Astrocyte (in vitro differentiated cells and primary cell): ENCODE measurements around the gene ARFGEF2. TPM values are rescaled to one million over a fixed set of nuclear protein-coding genes. Genes with fewer than 3 reads are reported as not detected.

Source experiments
- DNase-seq: peaks from one replicate; pipeline ENCODE4 v3.0.0-alpha.2; 2010; ENCODE audit warnings: low read depth
- FAIRE-seq: peaks from 2 replicates; lab custom pipeline; 2011; peaks lifted over from hg19 to GRCh38; lab: Jason Lieb, UNC
- H2AFZ ChIP-seq: 2 replicates; pipeline ENCODE4 v1.6.0; 2012; ENCODE audit warnings: low read depth, low read length, inconsistent platforms
- H3K27ac ChIP-seq: 2 replicates; pipeline ENCODE4 v1.5.1; 2011; ENCODE audit warnings: low read depth, low read length, inconsistent platforms
- H3K27me3 ChIP-seq: 2 replicates; pipeline ENCODE4 v1.6.0; 2011; ENCODE audit warnings: low read length, inconsistent platforms; ENCODE audit not compliant: insufficient read depth
- H3K36me3 ChIP-seq: 2 replicates; pipeline ENCODE4 v1.5.1; 2011; ENCODE audit warnings: low read length, inconsistent platforms; ENCODE audit not compliant: insufficient read depth
- H3K4me1 ChIP-seq: 2 replicates; pipeline ENCODE4 v1.5.1; 2011; ENCODE audit warnings: low read length, inconsistent platforms; ENCODE audit not compliant: insufficient read depth
- H3K4me2 ChIP-seq: 2 replicates; pipeline ENCODE4 v1.6.0; 2012; ENCODE audit warnings: low read length, inconsistent platforms
- H3K4me3 ChIP-seq: 2 replicates; pipeline ENCODE4 v1.5.1; 2011; ENCODE audit warnings: low read depth, mild to moderate bottlenecking, low read length, inconsistent platforms; ENCODE audit not compliant: insufficient read depth
- H3K79me2 ChIP-seq: 2 replicates; pipeline ENCODE4 v1.6.0; 2012; ENCODE audit warnings: mild to moderate bottlenecking, low read length, inconsistent platforms; ENCODE audit not compliant: insufficient read depth
- H3K9ac ChIP-seq: 2 replicates; pipeline ENCODE4 v1.6.0; 2012; ENCODE audit warnings: mild to moderate bottlenecking, low read length, inconsistent platforms
- H3K9me3 ChIP-seq: 2 replicates; pipeline ENCODE4 v1.5.1; 2012; ENCODE audit warnings: low read depth, mild to moderate bottlenecking, low read length, inconsistent platforms; ENCODE audit not compliant: insufficient read depth
- H4K20me1 ChIP-seq: 2 replicates; pipeline ENCODE4 v1.6.0; 2012; ENCODE audit warnings: low read length, inconsistent platforms; ENCODE audit not compliant: insufficient read depth
- H3K27ac Mint-ChIP-seq: one replicate; pipeline ENCODE4 v1.8.0; 2021; ENCODE audit warnings: mild to moderate bottlenecking, mixed read lengths; ENCODE audit not compliant: unreplicated experiment
- H3K27me3 Mint-ChIP-seq: one replicate; pipeline ENCODE4 v1.8.0; 2021; ENCODE audit warnings: low read depth, mixed read lengths; ENCODE audit not compliant: unreplicated experiment
- H3K36me3 Mint-ChIP-seq: one replicate; pipeline ENCODE4 v1.8.0; 2021; ENCODE audit warnings: low read depth, mixed read lengths; ENCODE audit not compliant: unreplicated experiment
- H3K4me1 Mint-ChIP-seq: one replicate; pipeline ENCODE4 v1.8.0; 2021; ENCODE audit warnings: low read depth, mixed read lengths; ENCODE audit not compliant: unreplicated experiment
- H3K4me3 Mint-ChIP-seq: one replicate; pipeline ENCODE4 v1.8.0; 2021; ENCODE audit warnings: mild to moderate bottlenecking, moderate library complexity, mixed read lengths; ENCODE audit not compliant: unreplicated experiment
- H3K9me3 Mint-ChIP-seq: one replicate; pipeline ENCODE4 v1.8.0; 2021; ENCODE audit warnings: mild to moderate bottlenecking, mixed read lengths; ENCODE audit not compliant: unreplicated experiment
- CTCF ChIP-seq: IDR thresholded peaks from 2 replicates; pipeline ENCODE4 v1.5.1; 2011; ENCODE audit warnings: low read depth, mild to moderate bottlenecking, inconsistent platforms, low read length, moderate library complexity; ENCODE audit not compliant: insufficient read depth
- EZH2 ChIP-seq: IDR thresholded peaks from 2 replicates; pipeline ENCODE4 v1.6.1; 2012; ENCODE audit warnings: mild to moderate bottlenecking, low read length, inconsistent platforms; ENCODE audit not compliant: insufficient read depth
- total RNA-seq: library from RNA; stranded (reverse); gene quantifications from 2 replicates; pipeline ENCODE4 v1.2.1, GENCODE V29; 2021

ARFGEF2 gene
- total RNA-seq, 1 donor from 2014 or later: 28.2 TPM

- H3K36me3 ChIP-seq: peaks cover 11% of the 10 kb centered on the region
- H3K9ac ChIP-seq: no peak overlapping the region
- FAIRE-seq (no peak), DNase-seq (no peak)
- H3K9me3 Mint-ChIP-seq: peaks cover 3% of the 10 kb centered on the region
- no peak overlapping the region for H3K4me3 Mint-ChIP-seq
- no peak overlapping the region for H2AFZ ChIP-seq
- H4K20me1 ChIP-seq: peaks cover 64% of the 10 kb centered on the region
- H3K4me3 ChIP-seq: no peak overlapping the region
- no peak overlapping the region for H3K27ac Mint-ChIP-seq
- TF ChIP-seq EZH2 (no peak), CTCF (no peak)
- no peak overlapping the region for H3K27ac ChIP-seq
- peaks cover 5% of the 10 kb centered on the region for H3K4me1 Mint-ChIP-seq
- no peak overlapping the region for H3K4me2 ChIP-seq
- peaks cover 6% of the 10 kb centered on the region for H3K36me3 Mint-ChIP-seq
- peaks cover 3% of the 10 kb centered on the region for H3K4me1 ChIP-seq
- peaks cover 55% of the 10 kb centered on the region for H3K79me2 ChIP-seq
- no peaks in the 10 kb centered on the region for H3K27me3 Mint-ChIP-seq
- H3K27me3 ChIP-seq: no peaks in the 10 kb centered on the region
- no peaks in the 10 kb centered on the region for H3K9me3 ChIP-seq
These were observed 20.0 kb downstream of the ARFGEF2 start for GRCh38 chr20:48941467-48941866.

GRCh38 chr20:48942730-48943129 lies 21.2 kb downstream of the ARFGEF2 start:
- no peak for FAIRE-seq
- H3K9me3 Mint-ChIP-seq: peaks cover 3% of the 10 kb centered on the region
- peaks cover 11% of the 10 kb centered on the region for H3K36me3 ChIP-seq

More at GRCh38 chr20:48942730-48943129, 21.2 kb downstream of the ARFGEF2 start:
- Mint-ChIP-seq H3K27me3 (no peaks in the 10 kb centered on the region), H3K4me3 (no peak overlapping the region), H3K36me3 (peaks cover 6% of the 10 kb centered on the region), H3K27ac (no peak overlapping the region), H3K4me1 (peaks cover 1% of the 10 kb centered on the region)
- Histone ChIP-seq H3K79me2 (peaks cover 44% of the 10 kb centered on the region), H2AFZ (no peak overlapping the region), H4K20me1 (peaks cover 53% of the 10 kb centered on the region), H3K4me3 (no peak overlapping the region), H3K4me1 (peaks cover 3% of the 10 kb centered on the region), H3K27ac (no peak overlapping the region), H3K27me3 (no peaks in the 10 kb centered on the region), H3K4me2 (no peak overlapping the region), H3K9ac (no peak overlapping the region), H3K9me3 (no peaks in the 10 kb centered on the region)
- TF ChIP-seq CTCF (no peak), EZH2 (no peak)
- no peak for DNase-seq
